Loucy (cell line): ENCODE measurements around the gene PPP1R14C.

Source experiments
- H2AFZ ChIP-seq: fragments of 200-600 bp; sonication (generic); 2 replicates; pipeline ENCODE4 v1.6.0; 2016; ENCODE audit warnings: antibody characterized with exemption, mild to moderate bottlenecking, low read length, moderate library complexity
- H3F3A ChIP-seq: fragments of 200-600 bp; 2 replicates; pipeline ENCODE4 v1.6.0; 2016; ENCODE audit warnings: antibody characterized with exemption, low read depth, mild to moderate bottlenecking
- H3K27me3 ChIP-seq: fragments of 200-600 bp; sonication (generic); 2 replicates; pipeline ENCODE4 v1.6.1; 2014; ENCODE audit warnings: low read length, mild to moderate bottlenecking; ENCODE audit not compliant: insufficient read depth, poor library complexity, severe bottlenecking
- H3K36me3 ChIP-seq: fragments of 200-600 bp; sonication (generic); 2 replicates; pipeline ENCODE4 v1.6.1; 2016; ENCODE audit warnings: low read length; ENCODE audit not compliant: insufficient read depth
- H3K4me1 ChIP-seq: fragments of 200-600 bp; sonication (generic); 2 replicates; pipeline ENCODE4 v1.5.1; 2014; ENCODE audit warnings: low read length, mild to moderate bottlenecking; ENCODE audit not compliant: insufficient read depth, poor library complexity, severe bottlenecking
- H3K4me2 ChIP-seq: fragments of 200-600 bp; sonication (generic); 2 replicates; pipeline ENCODE4 v1.6.0; 2014; ENCODE audit warnings: antibody characterized with exemption, low read length, low read depth, mild to moderate bottlenecking; ENCODE audit not compliant: poor library complexity, severe bottlenecking
- H3K4me3 ChIP-seq: fragments of 200-600 bp; sonication (generic); 2 replicates; pipeline ENCODE4 v1.5.1; 2014; ENCODE audit warnings: low read length, mild to moderate bottlenecking, mixed read lengths; ENCODE audit not compliant: poor library complexity, severe bottlenecking
- H3K79me2 ChIP-seq: fragments of 200-600 bp; sonication (generic); 2 replicates; pipeline ENCODE4 v1.6.1; 2014; ENCODE audit warnings: low read length; ENCODE audit not compliant: insufficient read depth
- H3K9ac ChIP-seq: fragments of 200-600 bp; sonication (generic); 2 replicates; pipeline ENCODE4 v1.6.0; 2014; ENCODE audit warnings: mild to moderate bottlenecking, low read depth, low read length, moderate library complexity; ENCODE audit not compliant: poor library complexity, severe bottlenecking
- H3K9me2 ChIP-seq: fragments of 200-600 bp; sonication (generic); replicated peaks from 2 replicates; pipeline ENCODE4 v1.6.1; 2016; ENCODE audit warnings: low read depth, low read length, mixed read lengths
- H3K9me3 ChIP-seq: fragments of 200-600 bp; sonication (generic); 2 replicates; pipeline ENCODE4 v1.6.1; 2014; ENCODE audit warnings: mild to moderate bottlenecking, antibody characterized with exemption, low read length, low read depth; ENCODE audit not compliant: insufficient read depth
- H4K20me1 ChIP-seq: fragments of 200-600 bp; sonication (generic); 2 replicates; pipeline ENCODE4 v1.6.0; 2014; ENCODE audit warnings: antibody characterized with exemption, low read length, mild to moderate bottlenecking; ENCODE audit not compliant: insufficient read depth, poor library complexity, severe bottlenecking
- EZH2phosphoT487 ChIP-seq: fragments of 200-600 bp; IDR thresholded peaks from 2 replicates; pipeline ENCODE4 v1.6.1; 2018; ENCODE audit warnings: antibody characterized with exemption, mild to moderate bottlenecking, moderate library complexity, borderline replicate concordance
- TF ChIP-seq, protein P1 (sequence below): fragments of 200-600 bp; sonication (generic); conservative IDR thresholded peaks from 2 replicates; pipeline ENCODE4 v1.5.1; 2014; ENCODE audit warnings: mild to moderate bottlenecking, antibody characterized with exemption, low read length

Gene PPP1R14C

DNA sequence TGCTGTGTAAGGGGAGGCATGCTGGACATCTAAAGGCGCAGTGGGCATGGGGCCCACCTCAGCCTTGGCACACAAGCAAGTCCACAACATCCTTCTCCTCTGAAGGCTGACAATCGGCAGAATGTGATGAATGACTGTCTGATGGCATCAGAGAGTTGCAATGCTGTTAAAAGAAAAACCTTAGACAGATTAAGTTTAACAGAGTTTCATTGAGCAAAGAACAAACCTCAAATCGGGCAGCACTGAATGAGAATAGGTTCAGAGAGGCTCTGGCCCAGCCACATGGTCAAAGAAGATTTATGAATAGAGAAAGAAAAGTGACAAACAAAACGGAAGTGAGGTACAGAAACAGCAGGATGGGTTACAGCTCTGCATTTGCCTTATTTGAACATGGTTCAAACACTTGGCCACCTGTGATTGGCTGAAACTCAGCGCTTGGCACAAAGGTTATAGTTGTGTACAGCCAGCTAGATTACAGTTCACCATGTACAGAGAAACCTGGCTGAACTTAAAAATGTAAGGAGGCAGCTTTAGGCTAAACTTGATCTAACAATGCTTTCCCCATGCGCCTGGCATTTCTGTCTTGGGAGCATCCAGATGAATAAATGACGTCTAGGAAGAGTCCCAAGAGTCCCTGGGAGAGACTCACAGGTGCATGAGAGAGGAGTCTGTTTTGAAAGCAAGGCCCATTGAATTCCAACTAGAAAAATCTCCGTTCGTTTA is 127.6 kb downstream of the PPP1R14C start:
- Histone ChIP-seq H3K9ac (no peak overlapping the region), H4K20me1 (no peaks in the 10 kb centered on the region), H3K9me3 (no peaks in the 10 kb centered on the region), H3K4me2 (no peak overlapping the region), H3K79me2 (no peaks in the 10 kb centered on the region), H3F3A (no peaks in the 10 kb centered on the region), H3K4me1 (peaks cover 7% of the 10 kb centered on the region), H3K4me3 (no peak overlapping the region), H3K27me3 (no peaks in the 10 kb centered on the region), H3K36me3 (no peaks in the 10 kb centered on the region), H3K9me2 (no peaks in the 10 kb centered on the region), H2AFZ (no peak overlapping the region)
- TF ChIP-seq EZH2phosphoT487: no peak
- TF ChIP-seq, protein P1, sequence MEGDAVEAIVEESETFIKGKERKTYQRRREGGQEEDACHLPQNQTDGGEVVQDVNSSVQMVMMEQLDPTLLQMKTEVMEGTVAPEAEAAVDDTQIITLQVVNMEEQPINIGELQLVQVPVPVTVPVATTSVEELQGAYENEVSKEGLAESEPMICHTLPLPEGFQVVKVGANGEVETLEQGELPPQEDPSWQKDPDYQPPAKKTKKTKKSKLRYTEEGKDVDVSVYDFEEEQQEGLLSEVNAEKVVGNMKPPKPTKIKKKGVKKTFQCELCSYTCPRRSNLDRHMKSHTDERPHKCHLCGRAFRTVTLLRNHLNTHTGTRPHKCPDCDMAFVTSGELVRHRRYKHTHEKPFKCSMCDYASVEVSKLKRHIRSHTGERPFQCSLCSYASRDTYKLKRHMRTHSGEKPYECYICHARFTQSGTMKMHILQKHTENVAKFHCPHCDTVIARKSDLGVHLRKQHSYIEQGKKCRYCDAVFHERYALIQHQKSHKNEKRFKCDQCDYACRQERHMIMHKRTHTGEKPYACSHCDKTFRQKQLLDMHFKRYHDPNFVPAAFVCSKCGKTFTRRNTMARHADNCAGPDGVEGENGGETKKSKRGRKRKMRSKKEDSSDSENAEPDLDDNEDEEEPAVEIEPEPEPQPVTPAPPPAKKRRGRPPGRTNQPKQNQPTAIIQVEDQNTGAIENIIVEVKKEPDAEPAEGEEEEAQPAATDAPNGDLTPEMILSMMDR: no peak

DNA sequence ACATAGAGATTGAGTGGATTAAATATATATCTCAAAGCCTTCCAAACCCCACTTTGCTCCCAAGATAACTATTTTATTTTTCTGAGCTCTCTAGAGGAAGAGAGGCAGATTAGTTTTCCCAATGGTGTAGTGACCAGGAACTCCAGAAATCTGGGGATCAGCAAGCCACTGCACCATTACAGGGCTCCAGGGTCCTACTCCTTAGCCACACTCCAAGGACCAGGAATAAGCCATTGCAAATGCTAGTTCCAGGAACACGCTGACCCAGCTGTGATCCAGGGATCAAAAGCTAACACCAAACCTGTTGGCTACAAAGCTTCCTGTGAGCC is 128.3 kb downstream of the PPP1R14C start:
- no peaks in the 10 kb centered on the region for H3K79me2 ChIP-seq
- H3K9me3 ChIP-seq: no peaks in the 10 kb centered on the region
- no peaks in the 10 kb centered on the region for H3K9me2 ChIP-seq
- TF ChIP-seq, protein P1: no peak
- TF ChIP-seq EZH2phosphoT487: no peak
- H3K4me2 ChIP-seq: no peak overlapping the region
- H3K27me3 ChIP-seq: no peaks in the 10 kb centered on the region
- no peak overlapping the region for H3K4me3 ChIP-seq
- H3F3A ChIP-seq: no peaks in the 10 kb centered on the region
- no peak overlapping the region for H3K9ac ChIP-seq
- no peaks in the 10 kb centered on the region for H4K20me1 ChIP-seq
- no peak overlapping the region for H2AFZ ChIP-seq
- peaks cover 7% of the 10 kb centered on the region for H3K4me1 ChIP-seq
- H3K36me3 ChIP-seq: no peaks in the 10 kb centered on the region

DNA sequence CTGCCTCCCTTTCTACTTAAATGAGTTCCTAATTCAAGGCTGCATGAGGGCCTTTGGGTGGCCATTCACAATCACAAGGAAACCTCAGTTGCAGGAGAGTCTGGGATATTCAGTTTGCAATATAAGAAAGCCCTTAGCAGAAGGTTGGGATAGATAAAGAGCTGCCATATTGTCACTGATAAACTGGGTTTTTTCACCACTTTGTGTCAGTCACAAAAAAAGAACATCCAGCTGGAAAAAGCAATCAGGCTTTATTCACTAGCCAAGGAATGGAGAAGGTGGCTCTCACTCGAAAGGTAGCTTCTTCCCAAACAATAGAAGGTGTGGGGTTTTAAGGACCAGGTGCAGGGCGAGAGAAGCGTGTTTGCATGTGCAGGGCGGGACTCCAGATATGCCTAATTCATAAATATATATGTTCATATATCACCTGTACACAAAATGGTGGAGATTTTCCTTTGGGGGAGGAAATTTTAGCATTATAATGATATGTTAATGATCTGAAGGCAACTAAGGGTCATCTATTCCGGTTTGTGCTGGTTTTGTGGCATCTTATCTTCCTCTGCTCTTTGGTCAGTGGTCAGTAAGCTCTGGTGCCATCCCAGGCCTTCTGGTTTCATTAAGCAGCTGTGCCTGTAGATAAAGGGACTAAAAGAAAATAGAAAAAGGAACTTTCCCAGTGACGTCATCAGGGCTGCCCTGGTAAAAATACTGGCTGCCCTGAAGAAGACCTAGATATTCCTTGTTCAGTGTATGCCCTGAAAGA is 128.8 kb downstream of the PPP1R14C start:
- H3K4me3 ChIP-seq: no peak overlapping the region
- H3K27me3 ChIP-seq: no peaks in the 10 kb centered on the region
- no peaks in the 10 kb centered on the region for H3K9me2 ChIP-seq
- H3K36me3 ChIP-seq: no peaks in the 10 kb centered on the region
- peaks cover 7% of the 10 kb centered on the region for H3K4me1 ChIP-seq
- H4K20me1 ChIP-seq: no peaks in the 10 kb centered on the region
- H3K9ac ChIP-seq: no peak overlapping the region
- H3K9me3 ChIP-seq: no peaks in the 10 kb centered on the region
- H2AFZ ChIP-seq: no peak overlapping the region
- H3F3A ChIP-seq: no peaks in the 10 kb centered on the region
- no peaks in the 10 kb centered on the region for H3K79me2 ChIP-seq
- TF ChIP-seq, protein P1: no peak
- TF ChIP-seq EZH2phosphoT487: no peak
- H3K4me2 ChIP-seq: no peak overlapping the region
